GM18868 (cell line): ENCODE measurements around the gene NAT10.

Experiments
- ATAC-seq: cut with Tn5 transposase; IDR thresholded peaks from one replicate; pipeline ENCODE4 v1.9.1; 2021; ENCODE audit warnings: mild to moderate bottlenecking, moderate library complexity; ENCODE audit not compliant: unreplicated experiment

Gene NAT10

GRCh38 chr11:34148504-34149165 lies 43.2 kb downstream of the NAT10 start:
- no peak for ATAC-seq

- no peak for ATAC-seq
These were observed 43.8 kb downstream of the NAT10 start for GRCh38 chr11:34149274-34149673.

- no peak for ATAC-seq
These were observed 44.4 kb downstream of the NAT10 start for GRCh38 chr11:34149786-34150185.

- no peak for ATAC-seq
These were observed 45.2 kb downstream of the NAT10 start for GRCh38 chr11:34150494-34151151.

GRCh38 chr11:34151166-34151565 lies 45.7 kb downstream of the NAT10 start:
- ATAC-seq = no peak

- no peak for ATAC-seq
These were observed 46.8 kb downstream of the NAT10 start for GRCh38 chr11:34151916-34152845.

- peak; percentile 77 for ATAC-seq
These were observed 48.8 kb downstream of the NAT10 start for GRCh38 chr11:34154059-34154875.

- no peak for ATAC-seq
These were observed 49.8 kb downstream of the NAT10 start for GRCh38 chr11:34155057-34155756.

- no peak for ATAC-seq
These were observed 50.3 kb downstream of the NAT10 start for GRCh38 chr11:34155757-34156062.

- ATAC-seq = no peak
These were observed 51.7 kb downstream of the NAT10 start for GRCh38 chr11:34157163-34157562.

- ATAC-seq = no peak
These were observed 53.2 kb downstream of the NAT10 start for GRCh38 chr11:34158661-34159060.

- ATAC-seq = no peak
These were observed 54.8 kb downstream of the NAT10 start for GRCh38 chr11:34160049-34160721.

- ATAC-seq = no peak
These were observed 55.4 kb downstream of the NAT10 start for GRCh38 chr11:34160791-34161190.

GRCh38 chr11:34161361-34161760 lies 55.9 kb downstream of the NAT10 start:
- no peak for ATAC-seq

GRCh38 chr11:34161812-34162492 lies 56.5 kb downstream of the NAT10 start:
- no peak for ATAC-seq

GRCh38 chr11:34162493-34162820 lies 57.0 kb downstream of the NAT10 start:
- no peak for ATAC-seq

- no peak for ATAC-seq
These were observed 57.4 kb downstream of the NAT10 start for GRCh38 chr11:34162856-34163255.

- ATAC-seq = no peak
These were observed 59.7 kb downstream of the NAT10 start for GRCh38 chr11:34165121-34165520.

GRCh38 chr11:34165786-34166555 lies 60.5 kb downstream of the NAT10 start:
- ATAC-seq = no peak
